GM23248 (cell line): ENCODE results near the gene SHLD3. TPM values are rescaled to one million over a fixed set of nuclear protein-coding genes. Genes with fewer than 3 reads are reported as not detected.
"Not testable (repeated sequence)": the region's sequence is repeated elsewhere in the genome, so short reads cannot be mapped to it uniquely, and the experiment has no call there.

ENCODE experiments used
- DNase-seq: peaks from one replicate; pipeline ENCODE4 v3.0.0-alpha.2; 2015
- H2AFZ ChIP-seq: fragments of 200-600 bp; sonication (generic); 2 replicates; pipeline ENCODE4 v1.6.1; 2016; ENCODE audit warnings: antibody characterized with exemption
- H3F3A ChIP-seq: fragments of 200-600 bp; sonication (generic); 2 replicates; pipeline ENCODE4 v1.6.1; 2016; ENCODE audit warnings: mild to moderate bottlenecking, antibody characterized with exemption, mixed run types; ENCODE audit not compliant: insufficient read depth
- H3K27ac ChIP-seq: fragments of 200-600 bp; sonication (generic); 2 replicates; pipeline ENCODE4 v1.5.1; 2016; ENCODE audit warnings: mild to moderate bottlenecking
- H3K27me3 ChIP-seq: fragments of 200-600 bp; sonication (generic); replicated peaks from 2 replicates; pipeline ENCODE4 v1.6.1; 2016; ENCODE audit warnings: mild to moderate bottlenecking; ENCODE audit not compliant: insufficient read depth
- H3K36me3 ChIP-seq: fragments of 200-600 bp; sonication (generic); 2 replicates; pipeline ENCODE4 v1.6.1; 2016; ENCODE audit warnings: low read depth, mild to moderate bottlenecking
- H3K4me1 ChIP-seq: fragments of 200-600 bp; sonication (generic); 2 replicates; pipeline ENCODE4 v1.6.1; 2016; ENCODE audit warnings: mild to moderate bottlenecking; ENCODE audit not compliant: insufficient read depth
- H3K4me2 ChIP-seq: fragments of 200-600 bp; sonication (generic); one replicate; pipeline ENCODE4 v1.6.1; 2016; ENCODE audit warnings: mild to moderate bottlenecking; ENCODE audit not compliant: unreplicated experiment
- H3K4me3 ChIP-seq: fragments of 200-600 bp; sonication (generic); 2 replicates; pipeline ENCODE4 v1.5.1; 2016; ENCODE audit warnings: mild to moderate bottlenecking
- H3K79me2 ChIP-seq: fragments of 200-600 bp; sonication (generic); 2 replicates; pipeline ENCODE4 v1.6.1; 2016; ENCODE audit warnings: mild to moderate bottlenecking; ENCODE audit not compliant: insufficient read depth
- H3K9ac ChIP-seq: fragments of 200-600 bp; sonication (generic); 2 replicates; pipeline ENCODE4 v1.6.1; 2016; ENCODE audit warnings: mild to moderate bottlenecking
- H3K9me2 ChIP-seq: fragments of 200-600 bp; sonication (generic); 2 replicates; pipeline ENCODE4 v1.6.1; 2016; ENCODE audit warnings: mixed run types, mild to moderate bottlenecking, moderate library complexity; ENCODE audit not compliant: insufficient read depth
- H3K9me3 ChIP-seq: fragments of 200-600 bp; sonication (generic); one replicate; pipeline ENCODE4 v1.6.1; 2017; ENCODE audit warnings: low read depth
- H4K20me1 ChIP-seq: fragments of 200-600 bp; sonication (generic); 2 replicates; pipeline ENCODE4 v1.6.0; 2016; ENCODE audit not compliant: insufficient read depth
- EZH2 ChIP-seq: fragments of 200-600 bp; sonication (generic); IDR thresholded peaks from 2 replicates; pipeline ENCODE4 v1.6.1; 2018; ENCODE audit warnings: antibody characterized with exemption, mild to moderate bottlenecking; ENCODE audit not compliant: insufficient read depth, poor library complexity, severe bottlenecking
- EZH2phosphoT487 ChIP-seq: fragments of 200-600 bp; sonication (generic); IDR thresholded peaks from 2 replicates; pipeline ENCODE4 v1.6.1; 2018; ENCODE audit warnings: antibody characterized with exemption, moderate library complexity, mild to moderate bottlenecking, low read depth; ENCODE audit not compliant: insufficient read depth
- WGBS, 2 experiments: methylation state at CpG; one replicate each; pipeline ENCODE4 v1.1.6; 2015 to 2017; ENCODE audit warnings: low lambda C conversion rate in 2 of 2, low coverage in 1 of 2; ENCODE audit errors: missing lambda C conversion rate in 2 of 2; 5-methylcytosine and 5-hydroxymethylcytosine counted together
- in situ Hi-C: fragments of 300-500 bp; cut with MboI; formaldehyde crosslinking; loops from 2 replicates; pipeline ENCODE4 v1.15.0; 2020
- polyA plus RNA-seq: library from polyadenylated mRNA; unstranded; fragments of >200 nt; fragmentation: Nextera tagmentation; extraction: Ambion mirVana; gene quantifications from 2 replicates; pipeline ENCODE4 v1.2.1, GENCODE V29; 2016
- total RNA-seq: library from RNA; depleted of rRNA; stranded (reverse); fragments of >200 nt; shearing (Covaris generic); gene quantifications from 2 replicates; pipeline ENCODE4 v1.2.3, GENCODE V29; 2014; rRNA removed

Gene SHLD3, protein sequence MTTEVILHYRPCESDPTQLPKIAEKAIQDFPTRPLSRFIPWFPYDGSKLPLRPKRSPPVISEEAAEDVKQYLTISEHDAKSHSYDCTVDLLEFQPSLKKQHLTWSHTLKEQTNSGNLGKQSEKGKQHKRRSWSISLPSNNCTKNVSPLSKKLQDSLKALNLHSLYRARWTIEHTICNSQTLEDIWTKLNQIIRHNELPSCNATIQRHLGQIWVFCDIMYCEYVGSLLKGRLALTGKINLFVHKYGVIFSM
- total RNA-seq, result 1.2 and 1.5 TPM in 2 replicates
- polyA plus RNA-seq, result 2.3 and 2.6 TPM in 2 replicates

DNA sequence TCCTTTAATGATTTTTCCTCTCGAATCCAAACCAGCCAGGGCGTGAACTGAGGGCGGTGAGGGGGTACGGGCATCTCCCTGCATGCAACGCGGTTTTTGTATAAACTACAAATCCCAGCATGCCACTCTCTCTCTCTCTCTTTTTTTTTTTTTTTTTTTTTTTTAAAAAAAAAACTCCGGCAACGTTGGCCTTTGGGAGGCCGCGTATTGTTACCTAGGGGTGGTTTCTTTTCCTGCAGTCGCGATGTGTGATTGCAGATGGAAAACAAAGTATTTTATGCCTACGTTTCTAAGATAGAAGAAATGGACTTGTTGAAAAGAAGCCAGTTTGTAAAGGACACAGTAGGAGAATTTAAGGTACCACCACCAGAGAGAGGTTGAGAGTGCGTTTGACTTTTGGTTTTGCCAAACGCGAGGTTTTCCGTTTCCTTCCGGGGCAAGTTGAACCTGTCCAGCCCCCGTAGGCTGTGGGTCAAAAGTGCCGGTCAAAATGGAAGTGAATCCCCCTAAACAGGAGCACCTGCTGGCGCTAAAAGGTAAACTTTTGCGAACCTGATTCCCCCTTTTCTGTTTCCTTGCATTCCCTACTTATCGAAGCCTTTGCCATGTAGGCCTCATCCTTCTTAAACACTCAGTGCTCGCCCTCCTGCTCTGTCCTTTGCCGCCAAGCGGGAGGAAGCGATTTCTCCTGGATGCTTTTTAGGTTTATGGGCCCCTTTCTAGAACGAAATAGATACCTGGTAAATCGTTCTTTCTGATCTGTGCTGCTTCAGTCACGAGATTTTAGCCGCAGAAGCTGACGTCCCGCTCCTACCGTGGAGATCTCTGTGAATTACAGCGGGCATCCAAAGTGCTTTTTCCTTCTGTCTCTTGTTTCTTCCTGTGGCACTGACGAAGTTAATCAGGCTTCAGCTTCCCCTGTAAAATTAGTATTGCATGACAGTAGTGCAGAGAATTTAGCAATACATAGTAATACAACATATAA, at the start of gene SHLD3, which contains the start of gene TRAPPC13:
Gene SHLD3 (plus strand): TSS at position 457 of the 985 bp plus-strand sequence. CDS start 4,561 bp downstream, outside the sequence.
Gene TRAPPC13 (plus strand): TSS at position 457 of the 985 bp plus-strand sequence. CDS start 34 bp downstream, at position 491.
- H3K9ac ChIP-seq, result peak within 1 kb of the TSS; percentile 90
- in situ Hi-C loops, result no loop called here
- peaks cover 91% of the 10 kb centered on the region for H3K79me2 ChIP-seq
- peak within 1 kb of the TSS; percentile 100 for H3K4me2 ChIP-seq
- WGBS, 2 experiments, result 1% methylated on average over 36 of the region's 36 CpGs
- H3K4me3 ChIP-seq, result peak within 1 kb of the TSS; percentile 96
- H2AFZ ChIP-seq, result peak within 1 kb of the TSS; percentile 99
- H4K20me1 ChIP-seq, result no peaks in the 10 kb centered on the region
- H3K9me3 ChIP-seq, result no peaks in the 10 kb centered on the region
- no peaks in the 10 kb centered on the region for H3K9me2 ChIP-seq
- TF ChIP-seq EZH2 (no peak), EZH2phosphoT487 (no peak)
- peak within 1 kb of the TSS; percentile 85 for H3K27ac ChIP-seq
- H3K4me1 ChIP-seq, result peaks cover 26% of the 10 kb centered on the region
- H3K27me3 ChIP-seq, result no peaks in the 10 kb centered on the region
- DNase-seq, result peak; percentile 94
- H3K36me3 ChIP-seq, result peaks cover 6% of the 10 kb centered on the region
- peaks cover 14% of the 10 kb centered on the region for H3F3A ChIP-seq

DNA sequence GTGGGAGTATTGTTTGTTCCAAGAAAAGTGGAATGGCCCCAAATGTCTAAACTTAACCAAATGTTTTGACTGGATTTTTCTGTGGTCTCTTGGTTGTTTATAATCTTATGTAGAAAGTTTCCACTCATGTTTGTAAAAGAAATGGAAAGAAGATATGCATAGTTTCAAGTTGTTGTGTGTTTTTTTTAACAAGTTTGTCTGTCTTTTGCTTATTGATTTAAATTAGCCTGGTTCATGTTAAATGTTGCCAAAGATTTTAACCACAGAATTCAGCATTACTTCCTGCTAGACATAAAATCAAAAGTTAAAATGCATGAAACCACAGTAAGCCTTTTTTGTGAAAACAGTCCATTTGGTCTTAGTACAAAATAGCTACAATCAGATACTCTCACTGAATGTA, 47.7 kb upstream of the SHLD3 start:
- Histone ChIP-seq H3K9me3 (no peaks in the 10 kb centered on the region), H3K9me2 (no peaks in the 10 kb centered on the region), H3K9ac (no peak overlapping the region), H3K36me3 (peaks cover 40% of the 10 kb centered on the region; the same call in 1 of the 2 replicates), H4K20me1 (no peaks in the 10 kb centered on the region), H3K4me2 (no peak overlapping the region), H3K79me2 (peaks cover 10% of the 10 kb centered on the region), H3K27me3 (no peaks in the 10 kb centered on the region), H3K4me1 (no peaks in the 10 kb centered on the region), H3K4me3 (no peak overlapping the region), H3K27ac (no peak overlapping the region), H2AFZ (no peak overlapping the region), H3F3A (peaks cover 24% of the 10 kb centered on the region)
- TF ChIP-seq EZH2phosphoT487 (no peak), EZH2 (no peak)
- DNase-seq, result no peak
- in situ Hi-C loops, result no loop called here

DNA sequence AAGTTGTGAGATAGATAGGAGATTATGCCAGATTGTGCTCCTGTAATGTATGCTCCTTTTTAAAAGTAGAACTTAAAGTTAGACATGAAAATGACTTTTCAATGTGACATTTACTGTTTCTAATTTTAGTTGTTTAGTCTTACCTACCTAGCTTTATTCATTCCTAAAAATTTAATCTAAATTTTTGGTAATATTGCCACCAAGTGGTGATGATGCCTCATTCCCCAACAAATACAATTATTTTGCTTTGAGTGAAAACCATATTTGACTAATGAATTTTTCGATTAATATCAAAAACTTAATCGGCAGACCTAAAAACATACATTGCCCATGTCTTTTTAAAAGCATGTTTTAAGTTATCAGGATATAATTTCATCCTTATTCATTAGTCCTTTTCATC, 36.1 kb upstream of the SHLD3 start:
- peaks cover 85% of the 10 kb centered on the region for H3K36me3 ChIP-seq
- DNase-seq, result peak; percentile 10
- WGBS, 2 experiments, result 97 to 98% methylated on average over 2 of the region's 2 CpGs
- in situ Hi-C loops, result no loop called here
- H4K20me1 ChIP-seq, result no peaks in the 10 kb centered on the region; the same call in 1 of the 2 replicates
- no peak overlapping the region for H2AFZ ChIP-seq
- no peak overlapping the region for H3K4me3 ChIP-seq
- peaks cover 23% of the 10 kb centered on the region; the same call in 1 of the 2 replicates for H3K4me1 ChIP-seq
- H3K4me2 ChIP-seq, result no peak overlapping the region
- peaks cover 55% of the 10 kb centered on the region for H3F3A ChIP-seq
- no peaks in the 10 kb centered on the region for H3K9me3 ChIP-seq
- H3K27me3 ChIP-seq, result no peaks in the 10 kb centered on the region
- H3K9me2 ChIP-seq, result no peaks in the 10 kb centered on the region
- no peak overlapping the region for H3K9ac ChIP-seq
- TF ChIP-seq EZH2phosphoT487 (no peak), EZH2 (no peak)
- no peaks in the 10 kb centered on the region; the same call in 1 of the 2 replicates for H3K79me2 ChIP-seq
- no peak overlapping the region for H3K27ac ChIP-seq

DNA sequence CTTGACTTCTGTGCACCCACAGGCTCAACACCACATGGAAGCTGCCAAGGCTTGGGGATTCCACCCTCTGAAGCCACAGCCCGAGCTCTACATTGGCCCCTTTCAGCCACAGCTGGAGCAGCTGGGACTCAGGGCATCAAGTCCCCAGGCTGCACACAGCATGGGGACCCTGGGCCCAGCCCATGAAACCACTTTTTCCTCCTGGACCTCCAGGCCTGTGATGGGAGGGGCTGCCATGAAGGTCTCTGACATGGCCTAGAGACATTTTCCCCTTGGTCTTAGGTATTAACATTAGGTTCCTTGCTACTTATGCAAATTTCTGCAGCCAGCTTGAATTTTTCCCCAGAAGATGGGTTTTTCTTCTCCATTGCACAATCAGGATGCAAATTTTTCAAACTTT, 23.1 kb upstream of the SHLD3 start:
- H3K27ac ChIP-seq, H3K4me3 ChIP-seq, H3F3A ChIP-seq, H2AFZ ChIP-seq, H3K4me2 ChIP-seq, H4K20me1 ChIP-seq, H3K9me3 ChIP-seq, H3K9me2 ChIP-seq, H3K4me1 ChIP-seq, H3K9ac ChIP-seq, DNase-seq, H3K27me3 ChIP-seq, in situ Hi-C loops: not testable (repeated sequence)
- 100% methylated on average over 1 of the region's 1 CpG for WGBS, 2 experiments
- Histone ChIP-seq H3K36me3 (peaks cover 72% of the 10 kb centered on the region), H3K79me2 (peaks cover 50% of the 10 kb centered on the region)
